GM21515 (cell line): ENCODE data around the gene PIF1.

Source experiments
- ATAC-seq: cut with Tn5 transposase; IDR thresholded peaks from one replicate; pipeline ENCODE4 v1.9.1; 2021; ENCODE audit not compliant: unreplicated experiment

PIF1 gene

GRCh38 chr15:64776402-64776786, 49.1 kb downstream of the PIF1 start:
- ATAC-seq = no peak

GRCh38 chr15:64775551-64776401, 49.7 kb downstream of the PIF1 start, which contains the start of gene RBPMS2:
Gene RBPMS2 (minus strand): TSS chr15:64775589. CDS start chr15:64775319, 270 bp downstream.
- no peak for ATAC-seq

GRCh38 chr15:64774629-64775493, 50.6 kb downstream of the PIF1 start:
- ATAC-seq = no peak

DNA sequence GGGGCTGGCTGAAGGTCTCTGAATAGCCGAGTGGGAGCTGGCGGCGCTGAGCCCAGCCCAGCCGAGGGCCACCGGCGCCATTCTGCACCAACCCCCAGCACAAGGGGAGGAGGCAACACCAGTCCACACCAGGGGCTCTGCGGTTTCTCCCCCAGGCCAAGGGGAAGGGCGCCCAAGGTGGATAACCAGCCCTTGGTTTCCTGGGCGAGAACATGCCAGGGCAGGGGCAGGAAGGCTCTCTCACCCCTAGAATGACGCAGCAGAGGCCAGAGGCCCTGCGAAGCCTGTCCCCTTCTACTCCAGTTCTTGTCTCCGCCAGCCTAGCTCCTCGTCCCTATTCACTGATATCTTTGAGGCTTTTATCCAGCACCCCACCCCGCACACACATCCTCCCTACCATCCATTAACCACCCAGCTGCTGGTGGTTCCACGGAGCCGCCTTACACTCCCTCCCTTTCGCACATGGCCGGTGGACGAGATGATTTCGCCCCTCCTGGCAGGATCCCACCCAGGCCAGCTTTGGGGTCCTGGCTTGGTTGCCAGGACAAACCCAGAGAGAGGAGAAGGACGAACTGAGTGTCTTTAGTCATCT, 51.3 kb downstream of the PIF1 start:
- no peak for ATAC-seq

GRCh38 chr15:64773606-64774005, 51.8 kb downstream of the PIF1 start:
- no peak for ATAC-seq

GRCh38 chr15:64772964-64773363, 52.5 kb downstream of the PIF1 start:
- ATAC-seq = no peak

GRCh38 chr15:64772488-64772887, 53.0 kb downstream of the PIF1 start:
- no peak for ATAC-seq

DNA sequence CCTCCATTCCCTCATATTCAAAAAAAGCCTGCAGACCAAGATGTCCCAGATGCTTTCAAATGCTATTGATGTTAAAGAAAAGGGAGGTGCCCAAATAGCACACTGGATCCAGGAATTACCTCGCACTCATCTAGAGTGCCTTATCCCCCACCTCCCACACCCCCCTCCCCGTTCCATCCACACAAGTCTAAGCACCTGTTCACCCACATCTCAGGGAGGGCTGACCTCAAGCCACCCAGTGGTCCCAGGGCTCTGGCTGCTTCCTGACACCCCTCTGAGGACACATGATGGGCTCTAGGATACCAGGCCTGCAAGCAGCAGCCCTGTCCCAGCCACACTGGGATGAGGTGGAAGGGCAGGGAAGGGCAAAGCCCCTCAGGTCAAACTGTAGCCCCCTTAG, 54.8 kb downstream of the PIF1 start:
- ATAC-seq = no peak

- ATAC-seq = no peak
These were observed 58.2 kb downstream of the PIF1 start for GRCh38 chr15:64767203-64767602.

- no peak for ATAC-seq
These were observed 59.4 kb downstream of the PIF1 start for GRCh38 chr15:64766058-64766457.
